Progenitor cell of endocrine pancreas (in vitro differentiated cells): ENCODE measurements around the gene EVA1B. TPM values are rescaled to one million over a fixed set of nuclear protein-coding genes. Genes with fewer than 3 reads are reported as not detected.

Experiments used
- DNase-seq: peaks from one replicate; pipeline ENCODE4 v3.0.0; 2021; ENCODE audit warnings: low spot score; ENCODE audit not compliant: unreplicated experiment
- H3K27ac Mint-ChIP-seq: 2 replicates; pipeline ENCODE4 v1.8.0; 2021; ENCODE audit warnings: mild to moderate bottlenecking, moderate library complexity, mixed read lengths
- H3K27me3 Mint-ChIP-seq: 2 replicates; pipeline ENCODE4 v1.8.0; 2021; ENCODE audit warnings: mixed read lengths
- H3K36me3 Mint-ChIP-seq: 2 replicates; pipeline ENCODE4 v1.8.0; 2022; ENCODE audit warnings: mixed read lengths; ENCODE audit not compliant: insufficient read depth
- H3K4me1 Mint-ChIP-seq: 2 replicates; pipeline ENCODE4 v1.8.0; 2021; ENCODE audit warnings: low read depth, mixed read lengths
- H3K4me3 Mint-ChIP-seq: 2 replicates; pipeline ENCODE4 v1.8.0; 2021; ENCODE audit warnings: low read depth, mild to moderate bottlenecking, moderate library complexity, mixed read lengths
- H3K9me3 Mint-ChIP-seq: 2 replicates; pipeline ENCODE4 v1.8.0; 2021; ENCODE audit warnings: low read depth, mixed read lengths
- total RNA-seq: library from RNA; stranded (reverse); gene quantifications from 2 replicates; pipeline ENCODE4 v1.2.1, GENCODE V29; 2021
- TF ChIP-seq, protein P1 (sequence below): fragments of 200-600 bp; sonication (generic); IDR thresholded peaks from one replicate; pipeline ENCODE4 v1.5.0; 2021; ENCODE audit warnings: antibody characterized with exemption, mild to moderate bottlenecking; ENCODE audit not compliant: unreplicated experiment

EVA1B gene
- total RNA-seq, 1 donor from 2014 or later = 11.8 TPM

DNA sequence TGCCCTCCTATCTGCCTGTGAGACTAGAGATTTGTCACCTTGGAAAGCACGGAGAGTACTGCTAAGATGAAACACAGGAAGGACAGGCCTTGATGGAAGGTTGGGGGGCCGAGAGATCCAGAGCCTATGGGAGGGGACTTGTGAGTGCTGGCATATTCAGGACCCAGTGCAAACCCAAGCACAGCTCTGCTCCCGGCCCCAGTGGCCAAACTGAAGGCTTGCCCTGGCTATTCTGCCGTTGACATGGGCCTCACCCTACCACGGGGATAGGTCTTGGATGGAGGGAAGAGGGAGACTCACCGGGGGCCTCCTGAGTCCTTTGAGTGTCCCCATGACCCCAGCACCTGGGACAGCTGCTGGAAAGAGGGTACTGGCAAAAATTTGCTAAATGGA is 4.6 kb upstream of the EVA1B start:
- DNase-seq = no peak
- Mint-ChIP-seq H3K36me3 (no peaks in the 10 kb centered on the region), H3K27me3 (peaks cover 23% of the 10 kb centered on the region), H3K4me3 (no peak overlapping the region), H3K9me3 (no peaks in the 10 kb centered on the region), H3K27ac (no peak overlapping the region), H3K4me1 (peaks cover 15% of the 10 kb centered on the region)
- TF ChIP-seq, protein P1, sequence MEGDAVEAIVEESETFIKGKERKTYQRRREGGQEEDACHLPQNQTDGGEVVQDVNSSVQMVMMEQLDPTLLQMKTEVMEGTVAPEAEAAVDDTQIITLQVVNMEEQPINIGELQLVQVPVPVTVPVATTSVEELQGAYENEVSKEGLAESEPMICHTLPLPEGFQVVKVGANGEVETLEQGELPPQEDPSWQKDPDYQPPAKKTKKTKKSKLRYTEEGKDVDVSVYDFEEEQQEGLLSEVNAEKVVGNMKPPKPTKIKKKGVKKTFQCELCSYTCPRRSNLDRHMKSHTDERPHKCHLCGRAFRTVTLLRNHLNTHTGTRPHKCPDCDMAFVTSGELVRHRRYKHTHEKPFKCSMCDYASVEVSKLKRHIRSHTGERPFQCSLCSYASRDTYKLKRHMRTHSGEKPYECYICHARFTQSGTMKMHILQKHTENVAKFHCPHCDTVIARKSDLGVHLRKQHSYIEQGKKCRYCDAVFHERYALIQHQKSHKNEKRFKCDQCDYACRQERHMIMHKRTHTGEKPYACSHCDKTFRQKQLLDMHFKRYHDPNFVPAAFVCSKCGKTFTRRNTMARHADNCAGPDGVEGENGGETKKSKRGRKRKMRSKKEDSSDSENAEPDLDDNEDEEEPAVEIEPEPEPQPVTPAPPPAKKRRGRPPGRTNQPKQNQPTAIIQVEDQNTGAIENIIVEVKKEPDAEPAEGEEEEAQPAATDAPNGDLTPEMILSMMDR = no peak

DNA sequence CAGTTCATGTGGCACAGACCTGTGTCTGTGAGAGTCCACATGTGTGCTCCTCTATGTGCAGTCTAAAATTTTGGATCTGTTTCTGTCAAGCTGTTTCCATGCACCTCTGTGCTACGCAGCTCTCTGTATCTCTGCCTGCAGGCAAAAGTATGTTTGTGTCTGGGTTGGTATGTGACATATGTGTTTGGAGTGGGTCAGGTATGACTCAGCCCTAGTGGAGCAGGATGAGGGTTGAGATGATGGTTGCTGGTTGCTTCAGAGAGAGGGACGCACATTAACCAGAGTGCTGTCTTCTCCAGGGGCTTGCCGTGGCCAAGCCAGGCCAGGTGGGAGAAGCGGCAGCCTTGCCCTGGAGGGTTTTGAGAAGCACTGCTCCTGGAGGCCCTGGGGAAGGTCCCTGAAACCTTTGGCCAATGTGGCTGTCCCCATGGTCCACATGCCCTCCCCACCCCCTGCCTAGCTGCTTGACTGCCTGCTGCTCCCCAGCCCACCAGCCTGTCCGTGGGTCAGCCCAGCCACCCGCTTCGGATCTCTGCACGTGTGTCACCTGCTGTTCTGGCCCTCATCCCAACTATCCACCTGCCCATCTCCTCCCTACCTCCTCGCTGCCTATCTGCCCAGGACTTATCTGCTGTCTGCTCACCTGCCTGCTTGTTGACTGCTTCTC is 4.1 kb upstream of the EVA1B start:
- DNase-seq = no peak
- H3K27ac Mint-ChIP-seq = no peak overlapping the region
- no peaks in the 10 kb centered on the region for H3K9me3 Mint-ChIP-seq
- peaks cover 15% of the 10 kb centered on the region for H3K4me1 Mint-ChIP-seq
- H3K36me3 Mint-ChIP-seq = no peaks in the 10 kb centered on the region
- peaks cover 23% of the 10 kb centered on the region for H3K27me3 Mint-ChIP-seq
- TF ChIP-seq, protein P1 = no peak
- no peak overlapping the region for H3K4me3 Mint-ChIP-seq

DNA sequence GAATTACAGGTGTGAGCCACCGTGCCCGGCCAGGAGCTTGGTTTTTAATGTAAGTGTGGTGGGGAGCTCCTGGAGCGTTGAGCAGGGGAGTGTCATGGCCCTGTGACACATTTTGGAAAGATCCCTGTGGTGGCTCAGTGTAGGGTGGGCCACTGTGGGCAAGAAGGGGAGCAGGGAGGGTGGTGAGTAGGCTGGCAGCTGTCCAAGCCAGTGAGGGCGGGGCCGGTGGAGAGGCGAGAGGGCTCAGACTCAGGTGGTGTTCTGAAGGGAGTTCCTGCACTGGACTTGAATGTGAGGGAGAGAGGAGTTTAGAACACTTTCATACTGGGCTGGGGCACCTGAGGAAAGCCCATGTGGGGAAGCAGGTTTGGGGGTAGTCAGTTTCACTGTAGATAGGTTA is 3.1 kb upstream of the EVA1B start:
- Mint-ChIP-seq H3K4me3 (no peak overlapping the region), H3K27ac (peak overlapping the region; percentile 15), H3K4me1 (peaks cover 17% of the 10 kb centered on the region), H3K27me3 (peaks cover 17% of the 10 kb centered on the region), H3K9me3 (no peaks in the 10 kb centered on the region), H3K36me3 (no peaks in the 10 kb centered on the region)
- TF ChIP-seq, protein P1 = no peak
- DNase-seq = no peak

DNA sequence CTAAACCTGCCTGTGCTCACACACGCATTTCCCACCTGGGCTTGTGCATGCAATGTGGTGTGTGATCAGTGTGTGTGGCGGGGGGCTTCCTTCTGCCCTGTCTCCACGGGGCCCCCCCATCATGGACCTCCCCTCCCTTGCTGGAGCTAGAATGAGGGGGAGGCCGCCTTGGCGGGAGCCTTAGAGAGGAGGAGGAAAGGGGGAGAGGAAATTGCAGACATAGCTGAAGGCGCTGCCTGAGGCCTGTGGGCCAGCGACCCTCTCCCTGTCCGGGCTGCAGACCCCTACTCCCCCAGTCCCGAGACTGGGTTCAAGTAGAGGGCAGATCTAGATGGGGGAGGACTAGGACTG is 883 bp upstream of the EVA1B start:
- Mint-ChIP-seq H3K4me1 (peaks cover 18% of the 10 kb centered on the region), H3K27me3 (peaks cover 26% of the 10 kb centered on the region), H3K36me3 (no peaks in the 10 kb centered on the region), H3K27ac (peak overlapping the region; percentile 98), H3K4me3 (peak overlapping the region; percentile 82), H3K9me3 (no peaks in the 10 kb centered on the region)
- TF ChIP-seq, protein P1 = no peak
- DNase-seq = no peak

DNA sequence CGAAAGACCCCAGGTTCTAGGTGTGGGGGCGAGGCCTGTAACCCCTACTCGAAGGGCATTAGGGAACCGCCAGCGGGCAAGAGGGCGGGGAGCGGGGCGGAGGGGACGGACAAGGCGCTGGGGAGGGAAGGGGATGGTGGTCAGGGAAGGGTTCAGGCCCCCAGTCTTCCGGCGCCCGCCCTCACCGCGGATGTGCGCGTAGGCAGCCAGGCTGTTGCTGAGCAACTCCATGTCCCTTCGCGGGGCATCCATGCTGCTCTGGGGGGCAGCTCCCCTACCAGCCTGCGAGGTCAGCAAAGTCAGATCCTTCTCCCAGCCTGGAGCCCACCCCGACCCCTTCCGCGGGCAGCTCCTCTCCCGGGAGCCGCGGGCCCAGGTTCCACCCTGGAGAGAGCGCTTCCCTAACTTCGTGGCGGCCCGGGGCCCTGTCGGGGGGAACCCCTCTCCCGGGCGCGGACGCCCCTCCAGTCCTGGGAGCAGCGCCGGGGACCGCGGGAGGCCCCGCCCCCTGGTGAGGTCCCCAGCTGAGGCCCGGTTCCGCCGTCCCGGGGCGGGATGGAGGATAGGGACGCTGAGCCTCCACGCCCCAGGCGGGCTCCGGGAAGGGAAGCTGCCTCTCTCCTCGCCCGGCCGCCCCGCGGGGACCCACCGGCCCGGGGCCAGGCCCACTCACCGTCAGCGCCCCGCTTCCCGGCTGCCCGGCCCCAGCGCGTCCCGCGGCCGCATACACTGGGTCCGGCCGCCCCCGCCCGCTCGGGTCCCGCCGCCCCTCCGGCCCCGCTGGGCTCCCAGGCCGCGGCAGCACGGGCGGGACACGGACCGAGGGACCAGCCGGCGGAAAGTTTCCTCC is 434 bp downstream of the EVA1B start:
- H3K27ac Mint-ChIP-seq = no peak overlapping the region
- H3K4me3 Mint-ChIP-seq = peak overlapping the region; percentile 66
- no peaks in the 10 kb centered on the region for H3K9me3 Mint-ChIP-seq
- H3K36me3 Mint-ChIP-seq = no peaks in the 10 kb centered on the region
- TF ChIP-seq, protein P1 = no peak
- H3K4me1 Mint-ChIP-seq = peaks cover 15% of the 10 kb centered on the region
- H3K27me3 Mint-ChIP-seq = peaks cover 26% of the 10 kb centered on the region
- DNase-seq = no peak
